Neural cell (in vitro differentiated cells): Measurements from ENCODE around the gene KCNJ4. TPM values are rescaled to one million over a fixed set of nuclear protein-coding genes. Genes with fewer than 3 reads are reported as not detected.
"Not testable (repeated sequence)": the region's sequence is repeated elsewhere in the genome, so short reads cannot be mapped to it uniquely, and the experiment has no call there.

Experiments
- H2AFZ ChIP-seq: fragments of 200-600, 300-800 bp; sonication (generic), shearing (Covaris generic); 2 replicates; pipeline ENCODE4 v1.6.0; 2014; ENCODE audit warnings: low read depth, mild to moderate bottlenecking, antibody characterized with exemption, low read length, moderate library complexity
- H3F3A ChIP-seq: fragments of 200-600 bp; shearing (Covaris generic); 2 replicates; pipeline ENCODE4 v1.6.1; 2016; ENCODE audit warnings: mild to moderate bottlenecking, moderate library complexity, mixed read lengths, antibody characterized with exemption, low read length; ENCODE audit not compliant: insufficient read depth, poor library complexity, severe bottlenecking
- H3K27ac ChIP-seq: fragments of 200-600, 300-800 bp; sonication (generic), shearing (Covaris generic); 2 replicates; pipeline ENCODE4 v1.5.1; 2014; ENCODE audit warnings: mild to moderate bottlenecking, low read length, moderate library complexity
- H3K27me3 ChIP-seq: fragments of 300-800, 200-600 bp; sonication (generic), shearing (Covaris generic); 2 replicates; pipeline ENCODE4 v1.6.0; 2014; ENCODE audit warnings: mild to moderate bottlenecking, low read depth, low read length, moderate library complexity; ENCODE audit not compliant: insufficient read depth
- H3K36me3 ChIP-seq: fragments of 300-800, 200-600 bp; sonication (generic), shearing (Covaris generic); 2 replicates; pipeline ENCODE4 v1.5.1; 2014; ENCODE audit warnings: mild to moderate bottlenecking, antibody characterized with exemption, low read length, moderate library complexity; ENCODE audit not compliant: insufficient read depth
- H3K4me2 ChIP-seq: fragments of 300-800, 200-600 bp; sonication (generic), shearing (Covaris generic); 2 replicates; pipeline ENCODE4 v1.6.0; 2014; ENCODE audit warnings: mild to moderate bottlenecking, low read length
- H3K4me3 ChIP-seq: fragments of 300-800, 200-600 bp; sonication (generic), shearing (Covaris generic); 2 replicates; pipeline ENCODE4 v1.5.1; 2014; ENCODE audit warnings: mild to moderate bottlenecking, low read length, moderate library complexity
- H3K79me2 ChIP-seq: fragments of 200-600 bp; shearing (Covaris generic); replicated peaks from 2 replicates; pipeline ENCODE4 v1.6.0; 2014; ENCODE audit warnings: mild to moderate bottlenecking, low read length, moderate library complexity; ENCODE audit not compliant: insufficient read depth
- H3K9ac ChIP-seq: fragments of 300-800, 200-600 bp; sonication (generic), shearing (Covaris generic); 2 replicates; pipeline ENCODE4 v1.6.1; 2016; ENCODE audit warnings: mild to moderate bottlenecking, low read length, mixed read lengths
- H3K9me2 ChIP-seq: fragments of 200-600 bp; shearing (Covaris generic); 2 replicates; pipeline ENCODE4 v1.6.1; 2016; ENCODE audit warnings: mild to moderate bottlenecking, low read length, mixed read lengths; ENCODE audit not compliant: insufficient read depth
- H3K9me3 ChIP-seq: fragments of 200-600, 300-800 bp; sonication (generic), shearing (Covaris generic); 2 replicates; pipeline ENCODE4 v1.6.1; 2016; ENCODE audit warnings: mild to moderate bottlenecking, mixed run types, low read length, moderate library complexity, mixed read lengths
- H4K20me1 ChIP-seq: fragments of 200-600 bp; shearing (Covaris generic); 2 replicates; pipeline ENCODE4 v1.6.1; 2016; ENCODE audit warnings: mild to moderate bottlenecking, mixed run types; ENCODE audit not compliant: insufficient read depth
- EP300 ChIP-seq: fragments of 450-650 bp; conservative IDR thresholded peaks from 2 replicates; pipeline ENCODE4 v1.6.1; 2014; ENCODE audit warnings: antibody characterized with exemption, mild to moderate bottlenecking, moderate library complexity; ENCODE audit not compliant: poor library complexity, severe bottlenecking
- EZH2 ChIP-seq: fragments of 200-600, 300-800 bp; shearing (Covaris generic), sonication (generic); IDR thresholded peaks from 2 replicates; pipeline ENCODE4 v1.6.1; 2014; ENCODE audit warnings: antibody characterized with exemption, low read length, borderline replicate concordance, mild to moderate bottlenecking; ENCODE audit not compliant: insufficient read depth, poor library complexity, severe bottlenecking
- MXI1 ChIP-seq: fragments of 450-650 bp; conservative IDR thresholded peaks from 2 replicates; pipeline ENCODE4 v1.6.1; 2014; ENCODE audit warnings: antibody characterized with exemption, mild to moderate bottlenecking; ENCODE audit not compliant: poor library complexity, severe bottlenecking
- POLR2AphosphoS5 ChIP-seq: IDR thresholded peaks from 2 replicates; pipeline ENCODE4 v1.6.1; 2012
- RAD21 ChIP-seq: fragments of 450-650 bp; conservative IDR thresholded peaks from 2 replicates; pipeline ENCODE4 v1.6.1; 2014; ENCODE audit warnings: antibody characterized with exemption, mild to moderate bottlenecking, moderate library complexity
- SMC3 ChIP-seq: fragments of 450-650 bp; conservative IDR thresholded peaks from 2 replicates; pipeline ENCODE4 v1.6.1; 2014; ENCODE audit warnings: antibody characterized with exemption, mild to moderate bottlenecking, moderate library complexity; ENCODE audit not compliant: poor library complexity
- TAF1 ChIP-seq: IDR thresholded peaks from 2 replicates; pipeline ENCODE4 v1.6.1; 2012; ENCODE audit warnings: low read depth
- polyA plus RNA-seq: library from polyadenylated mRNA; depleted of rRNA; stranded (reverse); fragments of >200 nt; gene quantifications from 2 replicates; pipeline ENCODE4 v1.2.3, GENCODE V29; 2014
- TF ChIP-seq, protein P1 (sequence below): IDR thresholded peaks from 2 replicates; pipeline ENCODE4 v1.6.1; 2012; ENCODE audit warnings: borderline replicate concordance
- TF ChIP-seq, protein P2 (sequence below): fragments of 450-650 bp; IDR thresholded peaks from 2 replicates; pipeline ENCODE4 v1.5.1; 2014; ENCODE audit warnings: antibody characterized with exemption, mild to moderate bottlenecking, moderate library complexity; ENCODE audit not compliant: poor library complexity, severe bottlenecking

KCNJ4 gene
- polyA plus RNA-seq, 1 donor from 2014 or later = 1.7 TPM

DNA sequence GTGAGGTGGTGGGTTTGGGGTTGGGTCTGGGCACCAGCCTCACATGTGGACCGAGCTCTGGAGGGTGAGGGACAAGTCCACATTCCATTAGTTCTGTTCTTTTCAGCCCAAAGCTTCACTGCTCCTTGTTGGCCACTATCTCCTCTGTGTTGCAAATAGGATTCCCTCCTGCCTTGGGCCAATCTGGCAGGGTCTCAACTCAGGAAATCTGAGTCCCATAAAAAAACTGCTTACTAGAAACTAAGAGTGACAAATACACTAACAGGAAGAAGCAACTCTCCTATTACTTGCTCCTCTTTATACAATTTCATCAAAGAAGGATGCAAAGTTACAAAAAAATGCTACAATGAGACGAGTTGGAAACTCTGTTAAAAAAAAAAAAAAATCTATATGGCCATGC is 71.6 kb downstream of the KCNJ4 start:
- no peak overlapping the region for H3K4me2 ChIP-seq
- no peak for TF ChIP-seq POLR2AphosphoS5
- no peak for TF ChIP-seq EP300
- TF ChIP-seq TAF1 = no peak
- TF ChIP-seq, protein P1, sequence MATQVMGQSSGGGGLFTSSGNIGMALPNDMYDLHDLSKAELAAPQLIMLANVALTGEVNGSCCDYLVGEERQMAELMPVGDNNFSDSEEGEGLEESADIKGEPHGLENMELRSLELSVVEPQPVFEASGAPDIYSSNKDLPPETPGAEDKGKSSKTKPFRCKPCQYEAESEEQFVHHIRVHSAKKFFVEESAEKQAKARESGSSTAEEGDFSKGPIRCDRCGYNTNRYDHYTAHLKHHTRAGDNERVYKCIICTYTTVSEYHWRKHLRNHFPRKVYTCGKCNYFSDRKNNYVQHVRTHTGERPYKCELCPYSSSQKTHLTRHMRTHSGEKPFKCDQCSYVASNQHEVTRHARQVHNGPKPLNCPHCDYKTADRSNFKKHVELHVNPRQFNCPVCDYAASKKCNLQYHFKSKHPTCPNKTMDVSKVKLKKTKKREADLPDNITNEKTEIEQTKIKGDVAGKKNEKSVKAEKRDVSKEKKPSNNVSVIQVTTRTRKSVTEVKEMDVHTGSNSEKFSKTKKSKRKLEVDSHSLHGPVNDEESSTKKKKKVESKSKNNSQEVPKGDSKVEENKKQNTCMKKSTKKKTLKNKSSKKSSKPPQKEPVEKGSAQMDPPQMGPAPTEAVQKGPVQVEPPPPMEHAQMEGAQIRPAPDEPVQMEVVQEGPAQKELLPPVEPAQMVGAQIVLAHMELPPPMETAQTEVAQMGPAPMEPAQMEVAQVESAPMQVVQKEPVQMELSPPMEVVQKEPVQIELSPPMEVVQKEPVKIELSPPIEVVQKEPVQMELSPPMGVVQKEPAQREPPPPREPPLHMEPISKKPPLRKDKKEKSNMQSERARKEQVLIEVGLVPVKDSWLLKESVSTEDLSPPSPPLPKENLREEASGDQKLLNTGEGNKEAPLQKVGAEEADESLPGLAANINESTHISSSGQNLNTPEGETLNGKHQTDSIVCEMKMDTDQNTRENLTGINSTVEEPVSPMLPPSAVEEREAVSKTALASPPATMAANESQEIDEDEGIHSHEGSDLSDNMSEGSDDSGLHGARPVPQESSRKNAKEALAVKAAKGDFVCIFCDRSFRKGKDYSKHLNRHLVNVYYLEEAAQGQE = no peak
- no peak for TF ChIP-seq MXI1
- TF ChIP-seq RAD21 = no peak
- no peak for TF ChIP-seq SMC3
- TF ChIP-seq, protein P2, sequence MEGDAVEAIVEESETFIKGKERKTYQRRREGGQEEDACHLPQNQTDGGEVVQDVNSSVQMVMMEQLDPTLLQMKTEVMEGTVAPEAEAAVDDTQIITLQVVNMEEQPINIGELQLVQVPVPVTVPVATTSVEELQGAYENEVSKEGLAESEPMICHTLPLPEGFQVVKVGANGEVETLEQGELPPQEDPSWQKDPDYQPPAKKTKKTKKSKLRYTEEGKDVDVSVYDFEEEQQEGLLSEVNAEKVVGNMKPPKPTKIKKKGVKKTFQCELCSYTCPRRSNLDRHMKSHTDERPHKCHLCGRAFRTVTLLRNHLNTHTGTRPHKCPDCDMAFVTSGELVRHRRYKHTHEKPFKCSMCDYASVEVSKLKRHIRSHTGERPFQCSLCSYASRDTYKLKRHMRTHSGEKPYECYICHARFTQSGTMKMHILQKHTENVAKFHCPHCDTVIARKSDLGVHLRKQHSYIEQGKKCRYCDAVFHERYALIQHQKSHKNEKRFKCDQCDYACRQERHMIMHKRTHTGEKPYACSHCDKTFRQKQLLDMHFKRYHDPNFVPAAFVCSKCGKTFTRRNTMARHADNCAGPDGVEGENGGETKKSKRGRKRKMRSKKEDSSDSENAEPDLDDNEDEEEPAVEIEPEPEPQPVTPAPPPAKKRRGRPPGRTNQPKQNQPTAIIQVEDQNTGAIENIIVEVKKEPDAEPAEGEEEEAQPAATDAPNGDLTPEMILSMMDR = no peak
- TF ChIP-seq EZH2 = no peak
- no peaks in the 10 kb centered on the region for H3K9me2 ChIP-seq

DNA sequence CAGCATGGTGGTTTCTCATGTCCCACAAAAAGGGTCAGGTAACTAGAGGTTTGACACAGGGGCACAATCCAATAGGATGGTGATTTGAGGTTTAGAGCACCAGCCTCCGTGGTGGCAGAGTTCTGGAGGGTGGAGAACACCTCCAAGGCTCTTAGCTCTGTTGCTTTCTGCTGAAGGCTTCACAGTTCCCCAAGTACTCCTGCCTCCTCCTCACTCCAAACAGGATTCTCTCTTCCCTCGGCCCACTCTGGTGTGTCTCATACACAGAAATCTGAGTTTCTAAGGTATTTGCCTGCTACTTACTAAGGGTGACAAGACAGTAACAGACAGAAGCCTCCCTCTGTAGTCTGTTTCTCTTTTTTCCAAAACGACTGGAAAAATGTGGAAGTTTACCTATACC is 73.6 kb downstream of the KCNJ4 start:
- H3K36me3 ChIP-seq, H3F3A ChIP-seq, H3K79me2 ChIP-seq: not testable (repeated sequence)

More for the DNA sequence above, 71.6 kb downstream of the KCNJ4 start:
- no peaks in the 10 kb centered on the region for H3K9me3 ChIP-seq
- no peak overlapping the region for H3K27ac ChIP-seq
- H3F3A ChIP-seq = no peaks in the 10 kb centered on the region
- no peak overlapping the region for H3K4me3 ChIP-seq
- no peaks in the 10 kb centered on the region for H3K27me3 ChIP-seq
- H3K9ac ChIP-seq = no peak overlapping the region
- H3K36me3 ChIP-seq = no peaks in the 10 kb centered on the region
- H4K20me1 ChIP-seq = no peaks in the 10 kb centered on the region
- H3K79me2 ChIP-seq = no peaks in the 10 kb centered on the region
- H2AFZ ChIP-seq = no peak overlapping the region

More for the DNA sequence above, 73.6 kb downstream of the KCNJ4 start:
- not testable (repeated sequence) for H3K4me3 ChIP-seq, H3K27me3 ChIP-seq, H4K20me1 ChIP-seq, H3K9ac ChIP-seq, H3K9me2 ChIP-seq, H3K4me2 ChIP-seq, H3K9me3 ChIP-seq, H3K27ac ChIP-seq, H2AFZ ChIP-seq

Other genes with a start within 250 kb of the KCNJ4 start
- 19.7 and 29.3 TPM in 2 replicates for gene TMEM184B, start 182.2 kb downstream of the KCNJ4 start, polyA plus RNA-seq
- gene CSNK1E, start 137.8 kb downstream of the KCNJ4 start, polyA plus RNA-seq = 230 and 254 TPM in 2 replicates
- not detected in 2 replicates for gene KDELR3, start 12.9 kb upstream of the KCNJ4 start, polyA plus RNA-seq
- gene DDX17, start 51.1 kb upstream of the KCNJ4 start, polyA plus RNA-seq = 996 and 1,226 TPM in 2 replicates
- gene DMC1, start 115.0 kb upstream of the KCNJ4 start, polyA plus RNA-seq = 0.14 TPM in 1 of 2 replicates, not detected in the other
- gene FAM227A, start 201.2 kb upstream of the KCNJ4 start, polyA plus RNA-seq = 14.0 and 16.9 TPM in 2 replicates
- gene CBY1, start 201.4 kb upstream of the KCNJ4 start, polyA plus RNA-seq = 38.3 and 51.4 TPM in 2 replicates
- gene TOMM22, start 226.8 kb upstream of the KCNJ4 start, polyA plus RNA-seq = 79.1 and 112 TPM in 2 replicates
- gene JOSD1, start 245.7 kb upstream of the KCNJ4 start, polyA plus RNA-seq = 63.5 and 71.3 TPM in 2 replicates